H1 (cell line): ENCODE measurements around the gene ILK. TPM values are rescaled to one million over a fixed set of nuclear protein-coding genes. Genes with fewer than 3 reads are reported as not detected.

Experiments
- CTCF ChIA-PET: fragments of 300-600 bp; sonication (Branson Sonifier 250); formaldehyde crosslinking; loops from one replicate; lab custom pipeline; 2021; ENCODE audit not compliant: partially characterized antibody; lab: Charles Lee
- POLR2A ChIA-PET: fragments of 300-600 bp; sonication (Branson Sonifier 250); formaldehyde crosslinking; loops from one replicate; lab custom pipeline; 2021; ENCODE audit warnings: inconsistent platforms; ENCODE audit not compliant: partially characterized antibody; lab: Charles Lee
- DNase-seq, 2 experiments: peaks; one replicate each; pipeline versions ENCODE4 v3.0.0 to v3.0.0-alpha.2; 2010 to 2022; ENCODE audit warnings: low spot score in 2 of 2, low read depth in 1 of 2, mixed read lengths in 1 of 2
- FAIRE-seq: peaks from 2 replicates; lab custom pipeline; 2011; peaks lifted over from hg19 to GRCh38; lab: Jason Lieb, UNC
- H2AFZ ChIP-seq: 2 replicates; pipeline ENCODE4 v1.8.1; 2012; ENCODE audit warnings: low read length, inconsistent platforms
- H2AK5ac ChIP-seq: 2 replicates; pipeline ENCODE4 v1.6.1; 2013; ENCODE audit warnings: low read depth, low read length
- H2BK120ac ChIP-seq: replicated peaks from 2 replicates; pipeline ENCODE3; 2013; ENCODE audit warnings: low read depth, low read length, inconsistent platforms
- H2BK12ac ChIP-seq: 2 replicates; pipeline ENCODE4 v1.6.1; 2013; ENCODE audit warnings: low read depth, low read length
- H2BK15ac ChIP-seq: 2 replicates; pipeline ENCODE4 v1.6.1; 2013; ENCODE audit warnings: low read length
- H2BK20ac ChIP-seq: 2 replicates; pipeline ENCODE4 v1.6.1; 2013; ENCODE audit warnings: low read length
- H2BK5ac ChIP-seq: 2 replicates; pipeline ENCODE4 v1.6.1; 2013; ENCODE audit warnings: low read depth, low read length
- H3K14ac ChIP-seq: 2 replicates; pipeline ENCODE4 v1.6.1; 2013; ENCODE audit warnings: inconsistent platforms; ENCODE audit not compliant: insufficient read length
- H3K18ac ChIP-seq: 2 replicates; pipeline ENCODE4 v1.6.1; 2013; ENCODE audit warnings: low read length; ENCODE audit errors: extremely low read depth
- H3K23ac ChIP-seq: 2 replicates; pipeline ENCODE4 v1.6.1; 2013; ENCODE audit warnings: inconsistent platforms; ENCODE audit not compliant: insufficient read length
- H3K23me2 ChIP-seq: 2 replicates; pipeline ENCODE4 v1.6.1; 2013; ENCODE audit warnings: low read depth, low read length
- H3K27ac ChIP-seq: 2 replicates; pipeline ENCODE4 v1.6.1; 2011; ENCODE audit warnings: low read depth, low read length, inconsistent platforms
- H3K27me3 ChIP-seq, 4 experiments: replicated peaks in 1 of 4; 1 replicate in 1 of 4; 2 replicates in 3 of 4; pipeline versions ENCODE4 v1.6.1 to v1.8.1; 2011 to 2013; ENCODE audit warnings: low read length in 3 of 4, mild to moderate bottlenecking in 3 of 4, inconsistent platforms in 2 of 4, mixed read lengths in 2 of 4, moderate library complexity in 1 of 4; ENCODE audit not compliant: control insufficient read depth in 3 of 4, insufficient read depth in 3 of 4; ENCODE audit errors: extremely low read depth in 1 of 4
- H3K36me3 ChIP-seq, 4 experiments: 2 replicates each; pipeline versions ENCODE4 v1.6.1 to v1.8.1; 2011 to 2013; ENCODE audit warnings: mild to moderate bottlenecking in 4 of 4, low read length in 3 of 4, moderate library complexity in 2 of 4, control low read depth in 1 of 4, inconsistent platforms in 1 of 4; ENCODE audit not compliant: insufficient read depth in 4 of 4, control insufficient read depth in 2 of 4
- H3K4ac ChIP-seq: replicated peaks from 2 replicates; pipeline ENCODE3; 2013; ENCODE audit warnings: low read length, low read depth, mixed read lengths, inconsistent platforms; ENCODE audit not compliant: insufficient read length
- H3K4me1 ChIP-seq, 4 experiments: replicated peaks in 1 of 4; 1 replicate in 1 of 4; 2 replicates in 3 of 4; pipeline versions ENCODE4 v1.6.1 to v1.8.1; 2011 to 2013; ENCODE audit warnings: low read length in 3 of 4, inconsistent platforms in 2 of 4, mixed read lengths in 1 of 4; ENCODE audit not compliant: insufficient read depth in 4 of 4, control insufficient read depth in 3 of 4
- H3K4me2 ChIP-seq, 2 experiments: 2 replicates each; pipeline versions ENCODE4 v1.6.1 to v1.8.1; 2011 to 2013; ENCODE audit warnings: low read depth in 2 of 2, low read length in 2 of 2, control low read depth in 1 of 2, inconsistent platforms in 1 of 2, mild to moderate bottlenecking in 1 of 2; ENCODE audit not compliant: insufficient read depth in 1 of 2
- H3K4me3 ChIP-seq, 4 experiments: fragments of 200-600, 300-600 bp in 1 of 4; sonication (generic), shearing (Covaris generic), sonication (Bioruptor Twin) in 1 of 4; 2 replicates each; pipeline versions ENCODE4 v1.5.1 to v1.8.1; 2011 to 2016; ENCODE audit warnings: low read length in 4 of 4, low read depth in 3 of 4, control low read depth in 2 of 4, inconsistent platforms in 2 of 4, mild to moderate bottlenecking in 2 of 4, mixed read lengths in 1 of 4, moderate library complexity in 1 of 4; ENCODE audit not compliant: insufficient read depth in 2 of 4; ENCODE audit errors: extremely low read depth in 1 of 4
- H3K56ac ChIP-seq: replicated peaks from 2 replicates; pipeline ENCODE3; 2013; ENCODE audit warnings: low read depth, mild to moderate bottlenecking, mixed read lengths, low read length, inconsistent platforms; ENCODE audit not compliant: insufficient read length
- H3K79me1 ChIP-seq: 2 replicates; pipeline ENCODE4 v1.6.1; 2013; ENCODE audit warnings: low read depth, low read length, control low read depth
- H3K79me2 ChIP-seq, 2 experiments: 2 replicates each; pipeline versions ENCODE4 v1.6.1 to v1.8.1; 2012 to 2013; ENCODE audit warnings: low read length in 2 of 2, mild to moderate bottlenecking in 2 of 2, inconsistent platforms in 1 of 2; ENCODE audit not compliant: insufficient read depth in 2 of 2, control insufficient read depth in 1 of 2
- H3K9ac ChIP-seq, 4 experiments: replicated peaks in 1 of 4; 1 replicate in 1 of 4; 2 replicates in 3 of 4; pipeline versions ENCODE4 v1.6.1 to v1.8.1; 2011 to 2013; ENCODE audit warnings: low read depth in 3 of 4, low read length in 3 of 4, control low read depth in 2 of 4, mild to moderate bottlenecking in 2 of 4, moderate library complexity in 2 of 4, inconsistent platforms in 1 of 4; ENCODE audit errors: extremely low read depth in 1 of 4
- H3K9me3 ChIP-seq, 2 experiments: 2 replicates each; pipeline versions ENCODE4 v1.6.1 to v1.8.1; 2012 to 2013; ENCODE audit warnings: mild to moderate bottlenecking in 2 of 2, moderate library complexity in 2 of 2, control low read depth in 1 of 2, inconsistent platforms in 1 of 2, low read depth in 1 of 2, low read length in 1 of 2, mixed read lengths in 1 of 2; ENCODE audit not compliant: insufficient read depth in 2 of 2
- H4K20me1 ChIP-seq, 2 experiments: replicated peaks in 1 of 2; 2 replicates each; pipeline versions ENCODE3 to v1.8.1; 2011 to 2013; ENCODE audit warnings: inconsistent platforms in 2 of 2, low read length in 2 of 2, mild to moderate bottlenecking in 1 of 2; ENCODE audit not compliant: insufficient read depth in 2 of 2, control insufficient read depth in 1 of 2
- H4K5ac ChIP-seq: 2 replicates; pipeline ENCODE4 v1.6.1; 2013; ENCODE audit warnings: low read length, low read depth, mixed read lengths, inconsistent platforms; ENCODE audit not compliant: insufficient read length
- H4K8ac ChIP-seq: 2 replicates; pipeline ENCODE4 v1.8.0; 2013; ENCODE audit warnings: mild to moderate bottlenecking, moderate library complexity, low read length, inconsistent platforms; ENCODE audit not compliant: insufficient read depth; ENCODE audit errors: extremely low read depth
- H4K91ac ChIP-seq: replicated peaks from 2 replicates; pipeline ENCODE3; 2013; ENCODE audit warnings: low read length, mixed read lengths, inconsistent platforms; ENCODE audit not compliant: insufficient read length
- BRCA1 ChIP-seq: IDR thresholded peaks from 2 replicates; pipeline ENCODE4 v1.6.1; 2012; ENCODE audit warnings: low read depth, low read length, improper control_type of control experiment
- EZH2 ChIP-seq: fragments of 200-600 bp; sonication (generic); IDR thresholded peaks from 2 replicates; pipeline ENCODE4 v1.7.1; 2012; ENCODE audit warnings: low read depth, mild to moderate bottlenecking, moderate library complexity, low read length, inconsistent platforms; ENCODE audit not compliant: severe bottlenecking
- GABPA ChIP-seq: IDR thresholded peaks from 2 replicates; pipeline ENCODE4 v1.6.1; 2011; ENCODE audit warnings: mild to moderate bottlenecking, low read length, moderate library complexity, borderline replicate concordance; ENCODE audit not compliant: insufficient read depth
- MAFK ChIP-seq: IDR thresholded peaks from 2 replicates; pipeline ENCODE4 v1.6.1; 2012; ENCODE audit warnings: low read depth, mild to moderate bottlenecking, improper control_type of control experiment, low read length
- POLR2AphosphoS5 ChIP-seq: IDR thresholded peaks from 2 replicates; pipeline ENCODE4 v1.6.1; 2011; ENCODE audit warnings: low read depth, low read length
- RBBP5 ChIP-seq: IDR thresholded peaks from 2 replicates; pipeline ENCODE4 v1.7.1; 2012; ENCODE audit warnings: low read depth, mild to moderate bottlenecking, inconsistent platforms, low read length, moderate library complexity, borderline replicate concordance
- SP1 ChIP-seq: IDR thresholded peaks from 2 replicates; pipeline ENCODE4 v1.6.1; 2011; ENCODE audit warnings: low read depth, low read length
- TEAD4 ChIP-seq: IDR thresholded peaks from 2 replicates; pipeline ENCODE4 v1.6.1; 2012; ENCODE audit warnings: low read depth, low read length, inconsistent platforms, mixed read lengths
- WGBS, 2 experiments: shearing (Covaris generic) in 1 of 2; methylation state at CpG; one replicate each; pipeline versions ENCODE4 v1.1.6 to v1.1.7; 2013 to 2015; ENCODE audit warnings: low lambda C conversion rate in 2 of 2, mixed read lengths in 2 of 2, inconsistent platforms in 1 of 2, low coverage in 1 of 2, missing lambda C conversion rate in 1 of 2; ENCODE audit not compliant: insufficient replicate concordance in 2 of 2, insufficient coverage in 1 of 2, insufficient read length in 1 of 2; ENCODE audit errors: extremely low coverage in 1 of 2, missing lambda C conversion rate in 1 of 2; 5-methylcytosine and 5-hydroxymethylcytosine counted together
- polyA plus RNA-seq, 7 experiments: library from polyadenylated mRNA; depleted of rRNA in 3 of 7; stranded (reverse) in 5 of 7; unstranded in 2 of 7; fragments of >200 nt in 5 of 7; fragments of 200-250 nt in 2 of 7; gene quantifications; 1 replicate in 5 of 7; 2 replicates in 1 of 7; 4 replicates in 1 of 7; pipeline versions ENCODE4 v1.2.1 to v1.2.3, GENCODE V29; 2011 to 2013; ENCODE audit warnings: missing spikeins in 2 of 7, mixed read lengths in 2 of 7
- total RNA-seq: library from RNA; stranded (reverse); fragmentation: NEBNext Ultra II Directional; extraction: Animal tissue kit (Norgen Biotek cat#: 25700); gene quantifications from 2 replicates; pipeline ENCODE4 v1.2.1, GENCODE V29; 2021
- TF ChIP-seq, protein P1 (sequence below), 3 experiments: IDR thresholded peaks; 1 replicate in 2 of 3; 2 replicates in 1 of 3; pipeline versions ENCODE4 v1.5.1 to v1.6.1; 2011; ENCODE audit warnings: low read length in 3 of 3, mild to moderate bottlenecking in 3 of 3, inconsistent platforms in 2 of 3, low read depth in 1 of 3, moderate library complexity in 1 of 3; ENCODE audit not compliant: insufficient read depth in 1 of 3; ENCODE audit errors: control extremely low read depth in 1 of 3

The ILK gene
- total and polyA plus RNA-seq, 2 of the 8 experiments (the other 6 are each of a cell fraction or from before 2014, with no cell fraction given), result 91.4 to 132 TPM

DNA sequence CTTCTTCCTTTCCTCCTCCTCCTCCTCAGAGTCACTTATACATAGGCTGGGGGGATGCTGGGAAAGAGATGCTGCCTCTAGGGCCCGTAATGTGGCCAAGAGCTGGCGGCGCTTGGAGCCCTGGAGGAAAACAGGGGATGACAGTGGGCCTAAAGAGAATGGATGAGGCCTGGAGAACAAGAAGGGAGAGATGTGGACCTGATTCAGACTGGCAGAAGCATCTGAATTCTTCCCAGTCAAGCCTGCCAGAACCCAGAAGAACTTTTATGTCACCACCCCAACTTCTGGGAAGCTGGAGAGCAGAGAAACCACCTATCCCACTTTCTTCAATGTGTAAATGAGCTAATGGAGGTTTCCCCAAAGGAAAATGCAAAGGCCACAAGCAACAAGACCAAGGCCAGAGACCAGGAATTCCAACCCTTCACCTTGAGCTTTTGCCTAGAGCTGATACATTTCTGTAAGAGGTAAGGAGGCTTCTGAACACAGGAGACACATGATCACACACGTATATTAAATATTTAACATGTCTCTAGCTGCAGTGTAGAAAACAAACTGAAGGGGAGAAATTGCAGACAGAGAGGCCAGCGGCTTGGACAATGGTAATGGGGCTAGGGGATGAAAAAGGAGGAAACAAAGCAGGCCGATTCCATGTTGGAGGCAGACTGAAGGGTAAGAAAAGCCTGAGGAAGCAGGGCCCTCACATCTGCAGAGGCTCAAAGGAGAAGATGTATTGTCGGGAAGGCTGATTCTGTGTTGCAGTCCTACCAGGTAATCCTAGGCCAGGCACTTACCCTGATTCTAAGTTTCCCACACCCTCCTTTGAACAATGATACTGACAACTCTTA is 1.3 kb upstream of the ILK start:
- Histone ChIP-seq H2BK20ac (no peak overlapping the region), H3K14ac (no peak overlapping the region), H3K36me3 (peaks cover 3 to 19% (median 9%) of the 10 kb centered on the region in 4 experiments; a peak in 7 of 8 replicates), H2BK5ac (no peak overlapping the region), H3K9me3 (no peaks in the 10 kb centered on the region), H2BK12ac (no peak overlapping the region), H3K23ac (no peak overlapping the region), H3K79me2 (peaks cover 3 to 37% of the 10 kb centered on the region in 2 experiments), H2BK15ac (no peak overlapping the region), H3K23me2 (peaks cover 16% of the 10 kb centered on the region), H3K4me3 (peak overlapping the region; percentile 79 to 99 (median 93)), H2AFZ (no peak overlapping the region), H3K4me1 (peaks cover 5 to 17% (median 8%) of the 10 kb centered on the region in 4 experiments; a peak in 6 of 7 replicates), H2AK5ac (no peak overlapping the region), H3K4ac (no peak overlapping the region), H3K18ac (no peak overlapping the region), H3K9ac (peak overlapping the region in 2 of 4 experiments; percentile 12 to 64; a peak in 4 of 7 replicates), H3K27me3 (no peaks in the 10 kb centered on the region), H3K56ac (no peak overlapping the region), H4K5ac (no peak overlapping the region), H3K4me2 (peak overlapping the region; percentile 83 to 97), H3K79me1 (peaks cover 8% of the 10 kb centered on the region), H4K91ac (no peak overlapping the region), H4K8ac (no peak overlapping the region), H4K20me1 (peaks cover 0 to 7% of the 10 kb centered on the region in 2 experiments), H2BK120ac (no peak overlapping the region), H3K27ac (no peak overlapping the region)
- DNase-seq (peak in 1 of 2 experiments; percentile 17), FAIRE-seq (no peak)
- 82% methylated on average over 7 of the region's 7 CpGs; no CpG with 5 or more reads in 1 of the 2 experiments for WGBS, 2 experiments
- ChIA-PET POLR2A (interaction anchor here (0.6 to 2.1 kb wide), 7 partner anchors 8 to 176 kb away, joined by 3 to 7 read pairs (median 5); partner anchors contain the start of genes TAF10 and TPP1), CTCF (interaction anchor here (0.9 to 4.1 kb wide), 8 partner anchors 8 to 224 kb away, joined by 3 to 23 read pairs (median 4); partner anchors contain the start of gene TAF10)
- no peak for TF ChIP-seq TEAD4
- TF ChIP-seq EZH2, result no peak
- TF ChIP-seq, protein P1, sequence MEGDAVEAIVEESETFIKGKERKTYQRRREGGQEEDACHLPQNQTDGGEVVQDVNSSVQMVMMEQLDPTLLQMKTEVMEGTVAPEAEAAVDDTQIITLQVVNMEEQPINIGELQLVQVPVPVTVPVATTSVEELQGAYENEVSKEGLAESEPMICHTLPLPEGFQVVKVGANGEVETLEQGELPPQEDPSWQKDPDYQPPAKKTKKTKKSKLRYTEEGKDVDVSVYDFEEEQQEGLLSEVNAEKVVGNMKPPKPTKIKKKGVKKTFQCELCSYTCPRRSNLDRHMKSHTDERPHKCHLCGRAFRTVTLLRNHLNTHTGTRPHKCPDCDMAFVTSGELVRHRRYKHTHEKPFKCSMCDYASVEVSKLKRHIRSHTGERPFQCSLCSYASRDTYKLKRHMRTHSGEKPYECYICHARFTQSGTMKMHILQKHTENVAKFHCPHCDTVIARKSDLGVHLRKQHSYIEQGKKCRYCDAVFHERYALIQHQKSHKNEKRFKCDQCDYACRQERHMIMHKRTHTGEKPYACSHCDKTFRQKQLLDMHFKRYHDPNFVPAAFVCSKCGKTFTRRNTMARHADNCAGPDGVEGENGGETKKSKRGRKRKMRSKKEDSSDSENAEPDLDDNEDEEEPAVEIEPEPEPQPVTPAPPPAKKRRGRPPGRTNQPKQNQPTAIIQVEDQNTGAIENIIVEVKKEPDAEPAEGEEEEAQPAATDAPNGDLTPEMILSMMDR (IDR thresholded peaks at IDR 0.05; ENCODE audit: control extremely low read depth in 1 of 3, insufficient read depth in 1 of 3, low read depth in 1 of 3, low read length in 3 of 3), result no peak
- no peak for TF ChIP-seq MAFK
- TF ChIP-seq POLR2AphosphoS5, result no peak
- TF ChIP-seq BRCA1, result no peak
- no peak for TF ChIP-seq SP1
- TF ChIP-seq RBBP5, result no peak
- TF ChIP-seq GABPA, result no peak
